ENCODE data around the gene ZNF568.

ZNF568 gene

GRCh38 chr19:36963280-36963679 is 47.1 kb downstream of the ZNF568 start:
- TF ChIP-seq CTCF (IDR thresholded peaks at IDR 0.05; ENCODE audit: low read depth, low read length, missing control alignments), result no peak
- DNase-seq, result no peak
- Histone ChIP-seq H3K36me3 (replicated peaks) (no peaks in the 10 kb centered on the region), H3K27me3 (replicated peaks) (no peaks in the 10 kb centered on the region), H3K27ac (no peak overlapping the region), H3K4me3 (ENCODE audit: low read depth, low read length) (no peak overlapping the region)
- in situ Hi-C loops (cut with HindIII; ENCODE audit: low pct_ligation_motif_present, low sequenced_read_pairs), result no loop called here

DNA sequence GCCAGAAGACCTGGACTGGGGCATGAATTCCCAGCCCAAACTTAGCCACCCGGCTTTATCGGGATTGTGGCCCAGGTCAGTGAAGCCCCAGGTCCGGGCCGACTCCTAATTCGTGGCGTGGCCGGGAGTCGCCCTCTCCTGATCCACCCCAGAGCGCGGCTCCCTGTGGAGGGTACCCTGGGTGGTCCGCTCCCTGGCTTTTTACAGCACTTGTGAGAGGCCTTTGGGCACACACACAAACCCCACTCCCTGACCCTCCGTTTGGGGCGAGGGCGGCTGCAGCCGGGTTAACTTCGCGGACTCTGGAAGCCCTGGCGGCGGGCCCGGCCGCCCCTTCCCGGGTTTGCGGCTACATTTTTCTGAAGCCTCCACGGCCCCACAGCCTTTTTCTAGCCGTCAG is 56.4 kb downstream of the ZNF568 start:
- in situ Hi-C loops (cut with HindIII; ENCODE audit: low pct_ligation_motif_present, low sequenced_read_pairs), result no loop called here
- Histone ChIP-seq H3K4me3 (ENCODE audit: low read depth, low read length) (peak overlapping the region; percentile 69), H3K36me3 (replicated peaks) (no peaks in the 10 kb centered on the region), H3K27me3 (replicated peaks) (no peaks in the 10 kb centered on the region), H3K27ac (no peak overlapping the region)
- DNase-seq, result no peak
- no peak for TF ChIP-seq CTCF (IDR thresholded peaks at IDR 0.05; ENCODE audit: low read depth, low read length, missing control alignments)

DNA sequence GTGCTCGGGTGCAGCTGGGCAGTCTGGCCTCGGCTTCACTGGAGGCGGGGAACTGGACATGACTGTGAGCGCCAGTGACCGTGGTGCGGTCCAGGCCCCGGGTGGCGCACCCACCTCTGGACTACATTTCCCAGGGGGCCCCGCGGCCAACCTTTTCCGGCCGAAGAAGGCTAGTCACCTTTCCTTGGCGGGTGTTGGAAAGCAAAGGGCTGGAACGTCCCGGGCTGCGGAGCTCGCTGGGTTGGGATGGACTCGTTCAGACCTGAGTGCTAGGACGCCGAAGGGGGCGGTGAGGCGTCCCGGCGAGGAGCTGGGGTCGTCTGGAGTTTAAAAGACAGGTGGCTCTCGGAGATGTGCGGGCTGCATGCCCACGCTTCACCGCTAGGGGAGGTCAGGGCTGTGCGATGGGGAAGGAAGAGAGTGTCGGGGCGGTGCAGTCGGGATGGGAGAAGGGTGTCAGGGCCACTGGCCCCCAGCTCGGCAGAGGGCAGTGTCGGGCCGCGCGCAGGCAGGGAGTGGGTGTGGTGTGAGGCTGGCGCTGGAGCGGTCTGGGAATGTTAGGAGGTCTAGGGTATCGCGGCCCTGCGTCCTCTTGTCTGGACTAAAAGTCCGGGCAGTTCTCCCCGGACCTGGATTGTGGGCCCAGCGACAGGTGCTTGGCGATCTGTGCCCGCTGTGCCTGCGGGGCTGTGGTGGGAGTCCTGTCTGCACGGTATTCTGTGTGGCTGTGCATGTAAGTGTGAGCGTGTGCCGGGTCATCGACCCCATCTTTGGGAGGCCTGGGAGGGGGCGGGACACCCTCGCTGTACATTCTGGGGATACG is 57.1 kb downstream of the ZNF568 start:
- no peaks in the 10 kb centered on the region for H3K36me3 ChIP-seq (replicated peaks)
- DNase-seq, result peak; percentile 61
- no peak overlapping the region for H3K27ac ChIP-seq
- in situ Hi-C loops (cut with HindIII; ENCODE audit: low pct_ligation_motif_present, low sequenced_read_pairs), result no loop called here
- peak; percentile 96 for TF ChIP-seq CTCF (IDR thresholded peaks at IDR 0.05; ENCODE audit: low read depth, low read length, missing control alignments)
- H3K27me3 ChIP-seq (replicated peaks), result no peaks in the 10 kb centered on the region
- peak overlapping the region; percentile 69 for H3K4me3 ChIP-seq (ENCODE audit: low read depth, low read length)

GRCh38 chr19:36973844-36974195 is 57.7 kb downstream of the ZNF568 start:
- no peaks in the 10 kb centered on the region for H3K36me3 ChIP-seq (replicated peaks)
- in situ Hi-C loops (cut with HindIII; ENCODE audit: low pct_ligation_motif_present, low sequenced_read_pairs), result no loop called here
- no peaks in the 10 kb centered on the region for H3K27me3 ChIP-seq (replicated peaks)
- no peak for TF ChIP-seq CTCF (IDR thresholded peaks at IDR 0.05; ENCODE audit: low read depth, low read length, missing control alignments)
- no peak for DNase-seq
- peak overlapping the region; percentile 69 for H3K4me3 ChIP-seq (ENCODE audit: low read depth, low read length)
- H3K27ac ChIP-seq, result no peak overlapping the region

- in situ Hi-C loops (cut with HindIII; ENCODE audit: low pct_ligation_motif_present, low sequenced_read_pairs), result no loop called here
- Histone ChIP-seq H3K36me3 (replicated peaks) (no peaks in the 10 kb centered on the region), H3K27ac (no peak overlapping the region), H3K4me3 (ENCODE audit: low read depth, low read length) (no peak overlapping the region), H3K27me3 (replicated peaks) (no peaks in the 10 kb centered on the region)
- DNase-seq, result no peak
- no peak for TF ChIP-seq CTCF (IDR thresholded peaks at IDR 0.05; ENCODE audit: low read depth, low read length, missing control alignments)
These were observed 70.0 kb downstream of the ZNF568 start for GRCh38 chr19:36986131-36986530.

- no peaks in the 10 kb centered on the region for H3K27me3 ChIP-seq (replicated peaks)
- no peaks in the 10 kb centered on the region for H3K36me3 ChIP-seq (replicated peaks)
- H3K4me3 ChIP-seq (ENCODE audit: low read depth, low read length), result no peak overlapping the region
- DNase-seq, result no peak
- in situ Hi-C loops (cut with HindIII; ENCODE audit: low pct_ligation_motif_present, low sequenced_read_pairs), result no loop called here
- H3K27ac ChIP-seq, result no peak overlapping the region
- TF ChIP-seq CTCF (IDR thresholded peaks at IDR 0.05; ENCODE audit: low read depth, low read length, missing control alignments), result no peak
These were observed 70.5 kb downstream of the ZNF568 start for GRCh38 chr19:36986601-36987000.
